Measurements from ENCODE around the gene ZNF587B. TPM values are rescaled to one million over a fixed set of nuclear protein-coding genes. Genes with fewer than 3 reads are reported as not detected.
"Not testable (repeated sequence)": the region's sequence is repeated elsewhere in the genome, so short reads cannot be mapped to it uniquely, and the experiment has no call there.

The ZNF587B gene
- total RNA-seq, 1 donor from 2014 or later: 21.6 TPM

DNA sequence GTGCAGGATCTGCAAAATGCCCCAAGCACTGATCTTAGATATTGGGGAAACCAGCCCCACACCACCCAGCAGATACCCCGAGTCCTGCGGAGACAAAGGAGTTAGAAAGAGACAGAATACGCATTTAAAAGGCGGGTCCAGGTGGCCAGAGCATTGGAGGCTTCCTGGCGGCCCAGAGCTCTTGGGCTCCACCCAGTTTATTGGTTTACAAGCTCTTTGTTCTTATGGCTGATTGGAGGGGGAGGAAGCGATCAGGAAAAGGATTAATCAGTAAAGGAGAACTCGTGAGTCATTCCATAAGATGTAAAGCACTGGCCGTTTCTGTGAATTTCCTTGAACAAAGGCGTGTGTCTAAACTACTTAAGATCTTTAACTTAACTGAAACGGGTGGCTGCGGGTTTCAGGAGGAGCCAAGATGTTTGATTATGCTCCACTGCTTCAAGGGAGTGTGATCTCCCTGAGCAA, 20.5 kb downstream of the ZNF587B start:
- H3K4me1 Mint-ChIP-seq: peaks cover 27% of the 10 kb centered on the region
- TF ChIP-seq, protein P1, sequence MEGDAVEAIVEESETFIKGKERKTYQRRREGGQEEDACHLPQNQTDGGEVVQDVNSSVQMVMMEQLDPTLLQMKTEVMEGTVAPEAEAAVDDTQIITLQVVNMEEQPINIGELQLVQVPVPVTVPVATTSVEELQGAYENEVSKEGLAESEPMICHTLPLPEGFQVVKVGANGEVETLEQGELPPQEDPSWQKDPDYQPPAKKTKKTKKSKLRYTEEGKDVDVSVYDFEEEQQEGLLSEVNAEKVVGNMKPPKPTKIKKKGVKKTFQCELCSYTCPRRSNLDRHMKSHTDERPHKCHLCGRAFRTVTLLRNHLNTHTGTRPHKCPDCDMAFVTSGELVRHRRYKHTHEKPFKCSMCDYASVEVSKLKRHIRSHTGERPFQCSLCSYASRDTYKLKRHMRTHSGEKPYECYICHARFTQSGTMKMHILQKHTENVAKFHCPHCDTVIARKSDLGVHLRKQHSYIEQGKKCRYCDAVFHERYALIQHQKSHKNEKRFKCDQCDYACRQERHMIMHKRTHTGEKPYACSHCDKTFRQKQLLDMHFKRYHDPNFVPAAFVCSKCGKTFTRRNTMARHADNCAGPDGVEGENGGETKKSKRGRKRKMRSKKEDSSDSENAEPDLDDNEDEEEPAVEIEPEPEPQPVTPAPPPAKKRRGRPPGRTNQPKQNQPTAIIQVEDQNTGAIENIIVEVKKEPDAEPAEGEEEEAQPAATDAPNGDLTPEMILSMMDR (conservative IDR thresholded peaks at IDR 0.05): no peak
- no peaks in the 10 kb centered on the region for H3K9me3 Mint-ChIP-seq
- peaks cover 28% of the 10 kb centered on the region for H3K36me3 Mint-ChIP-seq (ENCODE audit: low read depth)
- H3K27me3 Mint-ChIP-seq (ENCODE audit: low read depth): peaks cover 4% of the 10 kb centered on the region
- H3K4me3 Mint-ChIP-seq: peak overlapping the region; percentile 97
- peak overlapping the region; percentile 99 for H3K27ac Mint-ChIP-seq (ENCODE audit: unreplicated experiment)
- no peak for DNase-seq (ENCODE audit: low read depth, low spot score)

DNA sequence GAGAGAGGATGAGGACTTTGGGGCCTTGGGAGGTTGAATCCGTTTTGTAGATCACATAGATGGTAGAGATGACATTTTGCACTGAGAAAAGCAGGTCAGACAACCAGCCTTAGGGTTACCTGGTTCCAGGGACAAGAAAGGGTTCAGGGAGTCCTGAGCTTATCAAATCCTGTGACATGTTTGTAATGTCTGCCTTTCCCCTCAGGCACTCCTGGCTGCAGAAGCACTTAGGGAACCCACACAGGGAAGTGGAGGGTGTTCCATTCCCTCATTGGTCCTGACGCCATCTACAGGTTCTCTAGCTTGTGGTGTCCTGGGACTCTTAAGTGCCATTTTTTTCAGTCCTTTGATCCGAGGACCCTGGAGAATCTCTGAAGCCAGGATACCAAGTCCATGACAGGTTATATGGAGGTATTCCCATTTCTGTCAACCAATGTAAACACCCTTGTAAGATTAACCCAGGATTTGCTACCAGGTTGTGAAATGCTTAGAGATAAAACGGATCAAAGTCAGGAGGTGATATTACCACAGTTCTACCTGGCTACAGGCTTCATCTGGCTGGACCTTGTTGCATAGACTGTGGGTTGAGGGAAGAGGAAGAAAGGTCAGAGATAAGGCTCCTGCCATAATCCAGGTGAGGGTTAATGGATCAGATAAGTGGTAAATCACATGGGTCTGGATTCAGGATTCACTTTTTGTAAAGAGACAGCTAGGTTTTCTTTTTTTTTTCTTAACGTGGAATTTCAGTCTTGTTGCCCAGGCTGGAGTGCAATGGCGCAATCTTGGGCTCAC, 21.9 kb downstream of the ZNF587B start:
- not testable (repeated sequence) for H3K27ac Mint-ChIP-seq (ENCODE audit: unreplicated experiment); H3K9me3 Mint-ChIP-seq; H3K27me3 Mint-ChIP-seq (ENCODE audit: low read depth); DNase-seq (ENCODE audit: low read depth, low spot score)
- Mint-ChIP-seq H3K36me3 (ENCODE audit: low read depth) (peaks cover 35% of the 10 kb centered on the region), H3K4me3 (peak overlapping the region; percentile 97), H3K4me1 (peaks cover 27% of the 10 kb centered on the region)

DNA sequence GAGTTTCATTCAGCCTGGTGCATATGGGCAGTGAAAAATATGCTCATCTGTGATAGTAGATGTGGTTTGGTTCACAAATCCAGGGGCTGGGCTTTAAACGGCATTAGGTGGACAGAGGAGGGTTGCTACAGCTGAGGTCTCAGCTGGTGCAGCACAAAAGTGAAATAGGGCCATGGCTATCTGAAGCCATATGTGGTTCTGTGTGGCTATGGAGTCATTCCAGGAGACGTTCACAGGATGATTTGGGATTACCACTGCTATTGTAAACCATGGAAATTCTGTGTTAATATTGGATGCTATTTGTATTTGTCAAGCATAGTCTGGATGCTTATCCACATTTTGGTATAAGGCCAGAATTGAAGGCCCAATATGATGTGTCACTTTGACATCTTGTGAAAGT, 24.0 kb downstream of the ZNF587B start:
- H3K27ac Mint-ChIP-seq (ENCODE audit: unreplicated experiment); H3K27me3 Mint-ChIP-seq (ENCODE audit: low read depth); DNase-seq (ENCODE audit: low read depth, low spot score); H3K9me3 Mint-ChIP-seq: not testable (repeated sequence)
- peaks cover 41% of the 10 kb centered on the region for H3K36me3 Mint-ChIP-seq (ENCODE audit: low read depth)
- peaks cover 27% of the 10 kb centered on the region for H3K4me1 Mint-ChIP-seq
- H3K4me3 Mint-ChIP-seq: peak overlapping the region; percentile 44

DNA sequence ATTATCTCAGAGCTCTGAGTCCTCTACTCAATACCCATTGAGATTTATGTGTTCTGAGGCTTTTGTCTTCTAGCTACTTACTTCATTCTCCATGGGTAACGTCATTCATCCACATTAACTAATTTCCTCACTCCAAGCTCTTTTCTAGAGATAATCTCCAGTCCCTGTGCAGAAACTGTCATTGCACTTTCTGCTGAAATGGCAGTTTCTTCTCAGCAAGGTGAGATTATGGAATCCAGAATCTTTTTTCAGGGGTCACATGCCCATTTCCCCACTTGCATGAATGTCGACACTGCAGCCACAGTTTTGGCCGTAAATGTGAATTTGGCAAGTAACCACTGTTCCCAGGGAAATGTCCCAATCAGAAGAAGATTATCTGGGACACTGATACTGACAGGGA, 32.3 kb downstream of the ZNF587B start:
- H3K9me3 Mint-ChIP-seq; H3K4me3 Mint-ChIP-seq; DNase-seq (ENCODE audit: low read depth, low spot score); H3K27ac Mint-ChIP-seq (ENCODE audit: unreplicated experiment); H3K27me3 Mint-ChIP-seq (ENCODE audit: low read depth); H3K4me1 Mint-ChIP-seq: not testable (repeated sequence)
- peaks cover 54% of the 10 kb centered on the region for H3K36me3 Mint-ChIP-seq (ENCODE audit: low read depth)

DNA sequence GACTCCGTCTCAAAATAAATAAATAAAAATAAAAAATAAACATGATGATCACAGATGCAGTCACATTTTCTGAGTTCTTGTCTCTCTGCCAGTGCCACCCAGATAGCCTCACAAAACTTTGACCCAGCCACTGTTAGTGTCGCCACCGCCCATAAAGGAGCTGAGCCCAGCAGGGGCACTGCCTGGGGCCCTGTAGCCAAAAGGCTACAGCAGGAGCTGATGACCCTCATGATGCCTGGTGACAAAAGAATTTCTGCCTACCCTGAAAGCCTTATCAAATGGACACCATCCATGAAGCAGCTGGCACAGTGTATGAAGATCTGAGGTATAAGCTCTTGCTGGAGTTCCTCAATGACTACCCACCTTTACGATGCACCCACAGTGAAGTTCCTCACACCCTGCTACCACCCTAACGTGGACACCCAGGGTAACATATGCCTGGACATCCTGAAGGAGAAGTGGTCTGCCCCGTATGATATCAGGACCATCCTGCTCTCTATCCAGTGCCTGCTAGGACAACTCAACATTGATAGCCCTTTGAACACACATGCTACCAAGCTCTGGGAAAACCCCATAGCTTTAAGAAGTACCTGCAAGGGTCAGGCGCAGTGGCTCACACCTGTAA, 37.9 kb downstream of the ZNF587B start:
- H3K9me3 Mint-ChIP-seq: peaks cover 9% of the 10 kb centered on the region
- no peaks in the 10 kb centered on the region for H3K4me1 Mint-ChIP-seq
- H3K4me3 Mint-ChIP-seq: no peak overlapping the region
- no peaks in the 10 kb centered on the region for H3K27me3 Mint-ChIP-seq (ENCODE audit: low read depth)
- no peak for DNase-seq (ENCODE audit: low read depth, low spot score)
- TF ChIP-seq, protein P1 (conservative IDR thresholded peaks at IDR 0.05): no peak
- no peak overlapping the region for H3K27ac Mint-ChIP-seq (ENCODE audit: unreplicated experiment)
- H3K36me3 Mint-ChIP-seq (ENCODE audit: low read depth): peaks cover 65% of the 10 kb centered on the region

DNA sequence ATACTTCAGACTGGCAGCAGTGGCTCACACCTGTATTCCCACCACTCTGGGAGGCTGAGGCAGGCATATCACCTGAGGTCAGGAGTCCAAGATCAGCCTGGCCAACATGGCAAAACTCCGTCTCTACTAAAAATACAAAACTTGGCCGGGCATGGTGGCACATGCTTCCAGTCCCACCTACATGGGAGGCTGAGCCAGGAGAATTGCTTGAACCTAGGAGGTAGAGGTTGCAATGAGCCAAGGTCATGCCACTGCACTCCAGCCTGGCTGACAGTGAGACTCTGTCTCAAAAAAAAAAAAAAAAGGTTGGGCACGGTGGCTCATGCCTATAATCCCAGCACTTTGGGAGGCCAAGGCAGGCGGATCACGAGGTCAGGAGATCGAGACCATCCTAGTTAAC, 39.6 kb downstream of the ZNF587B start:
- not testable (repeated sequence) for DNase-seq (ENCODE audit: low read depth, low spot score); H3K4me3 Mint-ChIP-seq; H3K27me3 Mint-ChIP-seq (ENCODE audit: low read depth); H3K4me1 Mint-ChIP-seq; H3K27ac Mint-ChIP-seq (ENCODE audit: unreplicated experiment)
- H3K9me3 Mint-ChIP-seq: peaks cover 20% of the 10 kb centered on the region
- peaks cover 73% of the 10 kb centered on the region for H3K36me3 Mint-ChIP-seq (ENCODE audit: low read depth)

DNA sequence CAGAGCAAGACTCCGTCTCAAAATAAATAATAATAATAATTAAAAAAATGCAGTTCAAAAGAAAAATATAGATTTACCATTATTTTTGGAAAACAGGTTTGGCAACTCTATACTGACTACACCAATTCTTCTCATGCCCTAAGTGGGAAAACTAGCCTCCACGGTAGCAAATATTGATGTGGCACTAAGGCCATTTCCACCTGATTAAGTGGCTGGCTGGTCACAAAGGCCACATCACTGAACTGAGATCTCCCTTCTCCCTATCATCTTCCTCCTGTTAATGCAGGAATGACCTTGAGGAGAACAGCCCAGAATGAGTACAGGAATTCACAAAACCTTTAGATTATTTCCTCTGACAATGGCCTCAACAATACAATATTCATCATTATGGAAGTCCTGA, 40.1 kb downstream of the ZNF587B start:
- Mint-ChIP-seq H3K27ac (ENCODE audit: unreplicated experiment) (no peak overlapping the region), H3K4me3 (peak overlapping the region; percentile 66), H3K27me3 (ENCODE audit: low read depth) (no peaks in the 10 kb centered on the region), H3K36me3 (ENCODE audit: low read depth) (peaks cover 73% of the 10 kb centered on the region), H3K4me1 (no peaks in the 10 kb centered on the region), H3K9me3 (peaks cover 22% of the 10 kb centered on the region)
- TF ChIP-seq, protein P1 (conservative IDR thresholded peaks at IDR 0.05): no peak
- no peak for DNase-seq (ENCODE audit: low read depth, low spot score)
